Mononuclear cell (primary cell): ENCODE results near the gene SETX. TPM values are rescaled to one million over a fixed set of nuclear protein-coding genes. Genes with fewer than 3 reads are reported as not detected.

Source experiments
- H3K27me3 ChIP-seq: 2 replicates; pipeline ENCODE4 v1.6.0; 2011; ENCODE audit warnings: low read length, control low read depth; ENCODE audit not compliant: insufficient read depth
- H3K4me1 ChIP-seq: 2 replicates; pipeline ENCODE4 v1.5.1; 2011; ENCODE audit warnings: mild to moderate bottlenecking, low read length, control low read depth; ENCODE audit not compliant: insufficient read depth
- H3K4me3 ChIP-seq: 2 replicates; pipeline ENCODE4 v1.5.1; 2011; ENCODE audit warnings: mild to moderate bottlenecking, low read length, moderate library complexity
- H3K9me3 ChIP-seq: 2 replicates; pipeline ENCODE4 v1.5.1; 2011; ENCODE audit warnings: low read depth, mild to moderate bottlenecking, control low read depth, low read length
- total RNA-seq: library from RNA; depleted of rRNA; stranded (reverse); fragments of >200 nt; gene quantifications from one replicate; pipeline ENCODE4 v1.2.3, GENCODE V29; 2012

SETX gene
- total RNA-seq, 1 donor = 82.3 TPM

- Histone ChIP-seq H3K27me3 (no peaks in the 10 kb centered on the region), H3K4me1 (peaks cover 56% of the 10 kb centered on the region), H3K4me3 (no peak overlapping the region), H3K9me3 (no peaks in the 10 kb centered on the region)
Measured at GRCh38 chr9:132367613-132368313, 13.0 kb upstream of the SETX start.

GRCh38 chr9:132366481-132366880 is 11.7 kb upstream of the SETX start:
- Histone ChIP-seq H3K27me3 (no peaks in the 10 kb centered on the region), H3K4me3 (no peak overlapping the region), H3K9me3 (no peaks in the 10 kb centered on the region), H3K4me1 (peaks cover 43% of the 10 kb centered on the region)

- Histone ChIP-seq H3K4me1 (peaks cover 41% of the 10 kb centered on the region), H3K9me3 (no peaks in the 10 kb centered on the region), H3K4me3 (no peak overlapping the region), H3K27me3 (no peaks in the 10 kb centered on the region)
Measured at GRCh38 chr9:132365986-132366385, 11.2 kb upstream of the SETX start.

GRCh38 chr9:132364068-132364467 is 9.3 kb upstream of the SETX start:
- H3K4me3 ChIP-seq = no peak overlapping the region
- H3K27me3 ChIP-seq = no peaks in the 10 kb centered on the region
- H3K9me3 ChIP-seq = no peaks in the 10 kb centered on the region
- peaks cover 38% of the 10 kb centered on the region for H3K4me1 ChIP-seq

- no peaks in the 10 kb centered on the region for H3K27me3 ChIP-seq
- peaks cover 37% of the 10 kb centered on the region for H3K4me1 ChIP-seq
- H3K9me3 ChIP-seq = no peaks in the 10 kb centered on the region
- no peak overlapping the region for H3K4me3 ChIP-seq
Measured at GRCh38 chr9:132357764-132358163, 3.0 kb upstream of the SETX start.

GRCh38 chr9:132356324-132356924 is 1.6 kb upstream of the SETX start:
- Histone ChIP-seq H3K4me3 (no peak overlapping the region), H3K4me1 (peaks cover 51% of the 10 kb centered on the region), H3K9me3 (no peaks in the 10 kb centered on the region), H3K27me3 (no peaks in the 10 kb centered on the region)

GRCh38 chr9:132351404-132352045 is 3.3 kb downstream of the SETX start:
- Histone ChIP-seq H3K9me3 (no peaks in the 10 kb centered on the region), H3K4me1 (peaks cover 58% of the 10 kb centered on the region), H3K4me3 (no peak overlapping the region), H3K27me3 (no peaks in the 10 kb centered on the region)

GRCh38 chr9:132350861-132351315 is 3.9 kb downstream of the SETX start:
- H3K4me1 ChIP-seq = peaks cover 57% of the 10 kb centered on the region
- H3K9me3 ChIP-seq = no peaks in the 10 kb centered on the region
- no peaks in the 10 kb centered on the region for H3K27me3 ChIP-seq
- peak overlapping the region; percentile 18 for H3K4me3 ChIP-seq

GRCh38 chr9:132348676-132349075 is 6.1 kb downstream of the SETX start:
- H3K4me1 ChIP-seq = peaks cover 44% of the 10 kb centered on the region
- no peaks in the 10 kb centered on the region for H3K9me3 ChIP-seq
- no peak overlapping the region for H3K4me3 ChIP-seq
- H3K27me3 ChIP-seq = no peaks in the 10 kb centered on the region

GRCh38 chr9:132346177-132346576 is 8.6 kb downstream of the SETX start:
- no peaks in the 10 kb centered on the region for H3K9me3 ChIP-seq
- no peak overlapping the region for H3K4me3 ChIP-seq
- H3K27me3 ChIP-seq = no peaks in the 10 kb centered on the region
- H3K4me1 ChIP-seq = peaks cover 19% of the 10 kb centered on the region

- H3K9me3 ChIP-seq = no peaks in the 10 kb centered on the region
- H3K4me3 ChIP-seq = no peak overlapping the region
- no peaks in the 10 kb centered on the region for H3K27me3 ChIP-seq
- H3K4me1 ChIP-seq = no peaks in the 10 kb centered on the region
Measured at GRCh38 chr9:132341177-132341840, 13.5 kb downstream of the SETX start.

- H3K27me3 ChIP-seq = no peaks in the 10 kb centered on the region
- H3K4me1 ChIP-seq = no peaks in the 10 kb centered on the region
- H3K9me3 ChIP-seq = no peaks in the 10 kb centered on the region
- no peak overlapping the region for H3K4me3 ChIP-seq
Measured at GRCh38 chr9:132334364-132334763, 20.4 kb downstream of the SETX start.

GRCh38 chr9:132333556-132333955 is 21.2 kb downstream of the SETX start:
- no peaks in the 10 kb centered on the region for H3K9me3 ChIP-seq
- H3K4me3 ChIP-seq = no peak overlapping the region
- no peaks in the 10 kb centered on the region for H3K27me3 ChIP-seq
- H3K4me1 ChIP-seq = no peaks in the 10 kb centered on the region

- H3K27me3 ChIP-seq = no peaks in the 10 kb centered on the region
Measured at GRCh38 chr9:132328580-132328979, 26.2 kb downstream of the SETX start.

GRCh38 chr9:132327537-132327936 is 27.2 kb downstream of the SETX start:
- no peaks in the 10 kb centered on the region for H3K9me3 ChIP-seq
- H3K4me1 ChIP-seq = peaks cover 5% of the 10 kb centered on the region
- H3K4me3 ChIP-seq = no peak overlapping the region
- no peaks in the 10 kb centered on the region for H3K27me3 ChIP-seq

More at GRCh38 chr9:132328580-132328979, 26.2 kb downstream of the SETX start:
- peaks cover 2% of the 10 kb centered on the region for H3K4me1 ChIP-seq
- no peak overlapping the region for H3K4me3 ChIP-seq
- no peaks in the 10 kb centered on the region for H3K9me3 ChIP-seq
